Kidney (tissue), 14 donors: ENCODE measurements around the gene RGS2. TPM values are rescaled to one million over a fixed set of nuclear protein-coding genes. Genes with fewer than 3 reads are reported as not detected.

ENCODE experiments used
- DNase-seq, 5 donors: peaks; one replicate each; pipeline ENCODE4 v3.0.0-alpha.2; 2013 to 2020
- FAIRE-seq: peaks from 2 replicates; lab custom pipeline; 2012; peaks lifted over from hg19 to GRCh38; lab: Jason Lieb, UNC
- H3K27ac ChIP-seq, 2 donors: one replicate each; pipeline ENCODE4 v1.7.0; 2013; ENCODE audit warnings: low read depth in 2 of 2, low read length in 2 of 2, inconsistent platforms in 1 of 2
- H3K27me3 ChIP-seq: one replicate; pipeline ENCODE4 v1.7.1; 2013; ENCODE audit warnings: low read length, inconsistent platforms; ENCODE audit not compliant: control insufficient read depth, insufficient read depth
- H3K36me3 ChIP-seq, 3 donors: one replicate each; pipeline versions ENCODE4 v1.7.0 to v1.7.1; 2013; ENCODE audit warnings: low read length in 3 of 3, control low read depth in 1 of 3, inconsistent platforms in 1 of 3; ENCODE audit not compliant: insufficient read depth in 3 of 3, control insufficient read depth in 2 of 3
- H3K4me1 ChIP-seq, 3 donors: one replicate each; pipeline versions ENCODE4 v1.7.0 to v1.7.1; 2013; ENCODE audit warnings: low read length in 3 of 3, inconsistent platforms in 1 of 3, low read depth in 1 of 3; ENCODE audit not compliant: control insufficient read depth in 2 of 3, insufficient read depth in 2 of 3
- H3K4me3 ChIP-seq, 3 donors: one replicate each; pipeline versions ENCODE4 v1.7.0 to v1.8.1; 2013; ENCODE audit warnings: low read length in 3 of 3, control low read depth in 1 of 3, inconsistent platforms in 1 of 3
- H3K9ac ChIP-seq, 3 donors: one replicate each; pipeline versions ENCODE4 v1.7.0 to v1.7.1; 2013; ENCODE audit warnings: low read length in 3 of 3, control low read depth in 1 of 3, inconsistent platforms in 1 of 3
- H3K9me3 ChIP-seq, 3 donors: one replicate each; pipeline versions ENCODE4 v1.7.0 to v1.7.1; 2013; ENCODE audit warnings: low read length in 3 of 3, control low read depth in 1 of 3, inconsistent platforms in 1 of 3; ENCODE audit not compliant: control insufficient read depth in 2 of 3, insufficient read depth in 1 of 3
- intact Hi-C: fragments of 100-400 bp; cut with DNase I; formaldehyde crosslinking; loops from one replicate; pipeline ENCODE4 v1.11.1; 2022
- polyA plus RNA-seq: library from polyadenylated mRNA; stranded (reverse); fragments of 350-450 nt; fragmentation: Illumina TruSeq; extraction: RNeasy Lipid Tissue Mini Kit (QIAGEN cat#74804); gene quantifications from one replicate; pipeline ENCODE4 v1.2.3, GENCODE V29; 2014; ENCODE audit warnings: low read depth, low replicate concordance; ENCODE audit not compliant: insufficient read depth
- total RNA-seq: library from RNA; stranded (reverse); fragmentation: NEBNext Ultra II Directional; extraction: Animal tissue kit (Norgen Biotek cat#: 25700); gene quantifications from one replicate; pipeline ENCODE4 v1.2.1, GENCODE V29; 2021
- TF ChIP-seq, protein P1 (sequence below): IDR thresholded peaks from 3 replicates; pipeline ENCODE4 v1.5.1; 2012; ENCODE audit warnings: mild to moderate bottlenecking, moderate library complexity, borderline replicate concordance; ENCODE audit not compliant: insufficient read depth; ENCODE audit errors: extremely low read depth
- donor health status: control.
- donor health status: control.
- donor health status: control.
- donor health status: control.
- donor health status: control.
- donor health status: DM: yes; HTN: yes; CAD: no.
- donor health status: Normal renal cell carcinoma (clear cell type).

RGS2 gene
- total and polyA plus RNA-seq, 2 donors from 2014 or later, result 51.2 to 85.1 TPM

DNA sequence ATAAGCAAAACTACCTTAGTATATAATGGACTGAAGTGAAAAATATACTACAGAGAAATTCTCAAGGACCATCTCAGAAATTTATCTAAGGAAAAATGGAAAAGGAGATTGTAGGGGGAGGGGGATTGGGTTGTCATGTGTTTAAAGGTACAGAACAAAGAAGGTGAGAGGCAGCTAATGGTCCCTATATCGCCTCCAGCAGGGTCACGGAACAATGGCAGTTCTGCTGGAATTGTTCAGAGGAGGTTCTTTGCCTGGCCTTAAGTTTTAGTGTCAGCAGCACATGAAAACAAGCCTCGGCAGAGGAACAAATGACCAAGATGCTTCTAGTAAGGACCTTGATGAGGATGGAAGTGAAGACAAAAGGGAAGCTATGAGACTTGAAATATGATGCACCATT is 42.0 kb upstream of the RGS2 start:
- TF ChIP-seq, protein P1, sequence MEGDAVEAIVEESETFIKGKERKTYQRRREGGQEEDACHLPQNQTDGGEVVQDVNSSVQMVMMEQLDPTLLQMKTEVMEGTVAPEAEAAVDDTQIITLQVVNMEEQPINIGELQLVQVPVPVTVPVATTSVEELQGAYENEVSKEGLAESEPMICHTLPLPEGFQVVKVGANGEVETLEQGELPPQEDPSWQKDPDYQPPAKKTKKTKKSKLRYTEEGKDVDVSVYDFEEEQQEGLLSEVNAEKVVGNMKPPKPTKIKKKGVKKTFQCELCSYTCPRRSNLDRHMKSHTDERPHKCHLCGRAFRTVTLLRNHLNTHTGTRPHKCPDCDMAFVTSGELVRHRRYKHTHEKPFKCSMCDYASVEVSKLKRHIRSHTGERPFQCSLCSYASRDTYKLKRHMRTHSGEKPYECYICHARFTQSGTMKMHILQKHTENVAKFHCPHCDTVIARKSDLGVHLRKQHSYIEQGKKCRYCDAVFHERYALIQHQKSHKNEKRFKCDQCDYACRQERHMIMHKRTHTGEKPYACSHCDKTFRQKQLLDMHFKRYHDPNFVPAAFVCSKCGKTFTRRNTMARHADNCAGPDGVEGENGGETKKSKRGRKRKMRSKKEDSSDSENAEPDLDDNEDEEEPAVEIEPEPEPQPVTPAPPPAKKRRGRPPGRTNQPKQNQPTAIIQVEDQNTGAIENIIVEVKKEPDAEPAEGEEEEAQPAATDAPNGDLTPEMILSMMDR, result no peak
- H3K9ac ChIP-seq, result no peak overlapping the region
- intact Hi-C loops, result no loop called here
- no peak overlapping the region for H3K27ac ChIP-seq
- FAIRE-seq (no peak), DNase-seq (no peak)
- no peaks in the 10 kb centered on the region for H3K36me3 ChIP-seq
- no peak overlapping the region for H3K4me3 ChIP-seq
- H3K27me3 ChIP-seq, result no peaks in the 10 kb centered on the region
- no peaks in the 10 kb centered on the region for H3K4me1 ChIP-seq
- H3K9me3 ChIP-seq, result no peaks in the 10 kb centered on the region

DNA sequence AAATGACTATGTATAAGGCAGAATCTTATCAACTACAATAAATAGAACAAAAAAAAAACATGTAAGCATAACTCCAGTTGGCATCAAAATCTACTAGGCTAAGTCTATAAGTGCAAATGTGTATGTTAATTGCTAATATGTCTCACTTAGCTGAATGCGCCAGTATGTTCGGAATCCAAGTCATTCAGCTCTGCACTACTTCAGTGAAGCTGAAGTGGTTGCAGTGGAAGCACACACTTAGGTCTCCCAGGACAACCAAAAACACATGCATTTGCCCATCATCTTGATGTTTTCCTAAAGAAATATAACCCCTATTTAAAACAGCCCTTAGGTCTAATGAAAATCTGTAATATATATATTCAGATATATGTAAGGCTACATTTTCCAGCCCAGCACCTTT is 41.0 kb upstream of the RGS2 start:
- H3K27me3 ChIP-seq, result no peaks in the 10 kb centered on the region
- no peaks in the 10 kb centered on the region for H3K4me1 ChIP-seq
- intact Hi-C loops, result no loop called here
- FAIRE-seq (no peak), DNase-seq (no peak)
- no peak overlapping the region for H3K27ac ChIP-seq
- no peaks in the 10 kb centered on the region for H3K36me3 ChIP-seq
- H3K9ac ChIP-seq, result no peak overlapping the region
- TF ChIP-seq, protein P1, result no peak
- no peak overlapping the region for H3K4me3 ChIP-seq
- H3K9me3 ChIP-seq, result no peaks in the 10 kb centered on the region

DNA sequence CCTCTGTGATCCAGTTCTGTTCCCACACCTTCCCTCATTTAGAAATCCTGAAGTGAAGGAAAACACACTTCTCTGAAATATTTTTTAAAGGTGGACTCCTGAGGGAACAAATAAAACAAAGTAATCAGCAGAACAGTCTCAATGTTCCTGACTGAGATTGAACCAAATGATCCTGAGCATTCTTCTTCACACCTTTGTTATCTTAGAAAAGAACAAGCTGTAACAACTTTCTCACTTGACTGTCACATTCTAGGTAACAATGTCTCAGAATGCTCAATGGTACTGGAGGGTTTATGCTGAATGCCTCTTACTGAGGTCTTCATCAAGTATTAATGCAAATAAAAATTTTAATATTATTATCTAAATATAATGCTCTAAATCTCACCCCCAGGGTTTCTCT is 40.4 kb upstream of the RGS2 start:
- no peak for DNase-seq
- Histone ChIP-seq H3K27me3 (no peaks in the 10 kb centered on the region), H3K36me3 (no peaks in the 10 kb centered on the region), H3K4me1 (no peaks in the 10 kb centered on the region), H3K4me3 (no peak overlapping the region), H3K9ac (no peak overlapping the region), H3K27ac (no peak overlapping the region), H3K9me3 (no peaks in the 10 kb centered on the region)
- intact Hi-C loops, result no loop called here
- TF ChIP-seq, protein P1, result no peak
- no peak for FAIRE-seq

DNA sequence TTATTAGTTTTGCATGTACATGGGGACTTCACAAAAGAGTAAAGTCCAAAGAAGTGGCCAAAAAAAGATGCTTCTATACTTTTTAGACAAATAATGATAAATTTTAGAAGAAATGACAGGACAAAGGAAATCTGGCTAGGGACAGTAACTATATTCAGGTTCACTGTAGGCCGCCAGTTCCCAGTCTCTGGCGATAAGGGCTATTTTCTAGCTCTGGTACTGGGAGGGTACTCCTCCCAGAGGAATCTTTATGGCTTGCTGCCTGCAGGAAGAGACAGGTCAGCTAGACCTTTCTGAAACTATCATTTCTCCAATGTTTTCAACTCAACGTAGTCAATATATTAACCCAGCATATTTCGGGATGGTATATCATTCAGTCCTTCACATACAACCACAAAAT is 37.5 kb upstream of the RGS2 start:
- Histone ChIP-seq H3K9ac (no peak overlapping the region), H3K4me1 (no peaks in the 10 kb centered on the region), H3K4me3 (no peak overlapping the region), H3K27me3 (no peaks in the 10 kb centered on the region), H3K9me3 (no peaks in the 10 kb centered on the region), H3K36me3 (no peaks in the 10 kb centered on the region), H3K27ac (no peak overlapping the region)
- intact Hi-C loops, result no loop called here
- DNase-seq (no peak), FAIRE-seq (no peak)
- TF ChIP-seq, protein P1, result no peak
